OCI-LY7 (cell line): ENCODE results near the gene GAK. TPM values are rescaled to one million over a fixed set of nuclear protein-coding genes. Genes with fewer than 3 reads are reported as not detected.

Experiments used
- BruUV-seq: library from RNA; stranded (reverse); fragments of 400-500 nt; replicated peaks from 2 replicates; lab custom pipeline; 2021; lab: Mats Ljungman, UMichigan
- CTCF ChIA-PET: fragments of 300-600 bp; sonication (Branson Sonifier 250); formaldehyde crosslinking; loops from one replicate; lab custom pipeline; 2022; ENCODE audit warnings: antibody characterized with exemption; ENCODE audit not compliant: unreplicated experiment; lab: Charles Lee
- POLR2A ChIA-PET: fragments of 300-600 bp; sonication (Branson Sonifier 250); formaldehyde crosslinking; loops from one replicate; lab custom pipeline; 2022; ENCODE audit warnings: antibody characterized with exemption; lab: Charles Lee
- DNase-seq: peaks from one replicate; pipeline ENCODE4 v3.0.0-alpha.2; 2015; ENCODE audit warnings: low spot score
- H2AFZ ChIP-seq: fragments of 200-600 bp; sonication (generic), shearing (Covaris generic); 2 replicates; pipeline ENCODE4 v1.6.1; 2014; ENCODE audit warnings: mild to moderate bottlenecking, antibody characterized with exemption, low read length, moderate library complexity
- H3K27ac ChIP-seq: fragments of 200-600 bp; sonication (generic); 2 replicates; pipeline ENCODE4 v1.5.1; 2014; ENCODE audit warnings: mixed run types, low read depth, mild to moderate bottlenecking, moderate library complexity, low read length, inconsistent platforms; ENCODE audit not compliant: poor library complexity, severe bottlenecking
- H3K36me3 ChIP-seq: fragments of 200-600 bp; sonication (generic); 2 replicates; pipeline ENCODE4 v1.6.1; 2014; ENCODE audit warnings: mild to moderate bottlenecking, antibody characterized with exemption, low read length, moderate library complexity, mixed read lengths; ENCODE audit not compliant: insufficient read depth
- H3K4me1 ChIP-seq: fragments of 200-600 bp; sonication (generic); 2 replicates; pipeline ENCODE4 v1.5.1; 2014; ENCODE audit warnings: mild to moderate bottlenecking, low read length; ENCODE audit not compliant: insufficient read depth, poor library complexity, severe bottlenecking
- H3K4me2 ChIP-seq: fragments of 200-600 bp; sonication (generic); 2 replicates; pipeline ENCODE4 v1.6.1; 2014; ENCODE audit warnings: mild to moderate bottlenecking, low read length
- H3K4me3 ChIP-seq: fragments of 200-600 bp; sonication (generic); 2 replicates; pipeline ENCODE4 v1.5.1; 2014; ENCODE audit warnings: mild to moderate bottlenecking, low read depth, low read length; ENCODE audit not compliant: poor library complexity, severe bottlenecking
- H3K79me2 ChIP-seq: fragments of 200-600 bp; sonication (generic); 2 replicates; pipeline ENCODE4 v1.6.1; 2016; ENCODE audit warnings: low read depth, mild to moderate bottlenecking, low read length, moderate library complexity, mixed read lengths; ENCODE audit not compliant: insufficient read depth
- H3K9me2 ChIP-seq: fragments of 200-600 bp; sonication (generic); 2 replicates; pipeline ENCODE4 v1.6.1; 2016; ENCODE audit warnings: mild to moderate bottlenecking, low read length, mixed read lengths; ENCODE audit not compliant: insufficient read depth
- H3K9me3 ChIP-seq: fragments of 200-600 bp; sonication (generic); 2 replicates; pipeline ENCODE4 v1.6.1; 2014; ENCODE audit warnings: mild to moderate bottlenecking, mixed run types, low read length, mixed read lengths
- H4K20me1 ChIP-seq: fragments of 200-600 bp; sonication (generic); 2 replicates; pipeline ENCODE4 v1.6.1; 2014; ENCODE audit warnings: mild to moderate bottlenecking, antibody characterized with exemption, low read length, moderate library complexity, mixed read lengths; ENCODE audit not compliant: insufficient read depth
- EZH2phosphoT487 ChIP-seq: fragments of 200-600 bp; sonication (generic); IDR thresholded peaks from 2 replicates; pipeline ENCODE4 v1.6.1; 2018; ENCODE audit warnings: low read depth, borderline replicate concordance, mild to moderate bottlenecking, mixed run types, antibody characterized with exemption, low read length, moderate library complexity, mixed read lengths
- intact Hi-C: fragments of 100-400 bp; cut with micrococcal nuclease; formaldehyde crosslinking; loops from one replicate; pipeline ENCODE4 v1.10.0; 2022; ENCODE audit not compliant: unreplicated experiment
- total RNA-seq, 2 experiments: library from RNA; depleted of rRNA in 1 of 2; stranded (reverse); fragments of >200 nt in 1 of 2; shearing (Covaris generic) in 1 of 2; gene quantifications; 2 replicates each; pipeline ENCODE4 v1.2.3, GENCODE V29; 2014 to 2022
- TF ChIP-seq, protein P1 (sequence below): fragments of 200-600 bp; sonication (generic); conservative IDR thresholded peaks from 2 replicates; pipeline ENCODE4 v1.5.1; 2014; ENCODE audit warnings: mild to moderate bottlenecking, antibody characterized with exemption, low read length, moderate library complexity, mixed read lengths

GAK gene
- total RNA-seq, 2 experiments from 2014 or later = 86.1 to 107 TPM

GRCh38 chr4:836750-837301 is 95.3 kb downstream of the GAK start:
- no TSS peak for BruUV-seq
- POLR2A ChIA-PET = no interaction called here
- Histone ChIP-seq H3K4me1 (no peaks in the 10 kb centered on the region), H3K4me2 (no peak overlapping the region), H3K4me3 (no peak overlapping the region), H3K79me2 (no peaks in the 10 kb centered on the region), H3K36me3 (peaks cover 3% of the 10 kb centered on the region), H4K20me1 (no peaks in the 10 kb centered on the region), H3K9me2 (no peaks in the 10 kb centered on the region), H3K27ac (no peak overlapping the region), H2AFZ (no peak overlapping the region), H3K9me3 (peaks cover 9% of the 10 kb centered on the region; the same call in 1 of the 2 replicates)
- CTCF ChIA-PET = no interaction called here
- no peak for DNase-seq
- no peak for TF ChIP-seq EZH2phosphoT487
- TF ChIP-seq, protein P1, sequence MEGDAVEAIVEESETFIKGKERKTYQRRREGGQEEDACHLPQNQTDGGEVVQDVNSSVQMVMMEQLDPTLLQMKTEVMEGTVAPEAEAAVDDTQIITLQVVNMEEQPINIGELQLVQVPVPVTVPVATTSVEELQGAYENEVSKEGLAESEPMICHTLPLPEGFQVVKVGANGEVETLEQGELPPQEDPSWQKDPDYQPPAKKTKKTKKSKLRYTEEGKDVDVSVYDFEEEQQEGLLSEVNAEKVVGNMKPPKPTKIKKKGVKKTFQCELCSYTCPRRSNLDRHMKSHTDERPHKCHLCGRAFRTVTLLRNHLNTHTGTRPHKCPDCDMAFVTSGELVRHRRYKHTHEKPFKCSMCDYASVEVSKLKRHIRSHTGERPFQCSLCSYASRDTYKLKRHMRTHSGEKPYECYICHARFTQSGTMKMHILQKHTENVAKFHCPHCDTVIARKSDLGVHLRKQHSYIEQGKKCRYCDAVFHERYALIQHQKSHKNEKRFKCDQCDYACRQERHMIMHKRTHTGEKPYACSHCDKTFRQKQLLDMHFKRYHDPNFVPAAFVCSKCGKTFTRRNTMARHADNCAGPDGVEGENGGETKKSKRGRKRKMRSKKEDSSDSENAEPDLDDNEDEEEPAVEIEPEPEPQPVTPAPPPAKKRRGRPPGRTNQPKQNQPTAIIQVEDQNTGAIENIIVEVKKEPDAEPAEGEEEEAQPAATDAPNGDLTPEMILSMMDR = no peak
- intact Hi-C loops = no loop called here

- H2AFZ ChIP-seq = no peak overlapping the region
- no peak overlapping the region for H3K27ac ChIP-seq
- no TSS peak for BruUV-seq
- H3K4me2 ChIP-seq = no peak overlapping the region
- H3K4me1 ChIP-seq = no peaks in the 10 kb centered on the region
- H3K36me3 ChIP-seq = no peaks in the 10 kb centered on the region
- H4K20me1 ChIP-seq = no peaks in the 10 kb centered on the region
- ChIA-PET CTCF (no interaction called here), POLR2A (no interaction called here)
- TF ChIP-seq, protein P1 = no peak
- TF ChIP-seq EZH2phosphoT487 = no peak
- H3K9me3 ChIP-seq = peaks cover 9% of the 10 kb centered on the region; the same call in 1 of the 2 replicates
- intact Hi-C loops = no loop called here
- H3K79me2 ChIP-seq = no peaks in the 10 kb centered on the region
- no peak for DNase-seq
- no peaks in the 10 kb centered on the region for H3K9me2 ChIP-seq
- H3K4me3 ChIP-seq = no peak overlapping the region
Measured at GRCh38 chr4:836003-836511, 96.1 kb downstream of the GAK start.

DNA sequence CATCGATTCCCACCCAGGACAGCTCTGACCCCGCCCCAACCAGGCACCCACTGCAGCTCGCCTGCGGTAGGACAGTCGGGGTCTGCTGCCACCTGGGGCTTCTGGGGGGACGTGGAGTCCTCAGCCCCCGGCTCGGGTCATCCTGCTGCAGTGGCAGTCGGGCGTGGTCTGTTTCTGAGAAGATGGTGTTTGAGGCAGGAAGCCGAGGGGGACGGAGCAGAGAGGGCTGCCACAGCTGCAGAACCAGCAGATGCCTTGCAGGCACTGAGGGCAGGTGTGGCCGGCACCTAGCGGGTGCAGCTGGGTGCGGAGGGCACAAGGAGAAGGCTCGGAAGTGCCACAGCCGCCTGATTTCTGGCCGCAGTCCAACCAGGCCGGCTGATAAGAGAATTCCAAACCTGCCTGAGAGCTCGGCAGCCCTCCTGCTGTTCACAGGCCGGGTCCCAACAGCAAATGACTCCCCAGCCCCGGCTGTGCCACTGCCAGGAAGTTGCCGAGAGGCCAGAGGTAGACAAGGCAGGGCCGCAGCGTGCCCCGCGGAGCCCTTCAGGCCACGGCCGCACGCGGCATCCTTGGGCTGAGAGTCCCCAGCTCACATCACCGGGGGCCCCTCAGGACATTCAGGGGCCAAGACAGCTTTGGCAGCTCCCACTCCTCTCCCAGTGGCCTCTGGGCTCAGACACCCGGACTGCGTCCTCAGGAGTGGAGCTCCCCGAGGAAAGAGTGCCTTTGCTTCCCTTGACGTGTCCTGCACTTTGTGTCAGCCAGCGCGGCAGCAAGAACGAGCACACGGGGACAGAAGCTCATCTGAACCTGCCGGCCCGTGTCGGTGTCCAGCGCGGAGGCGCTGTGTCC is 96.7 kb downstream of the GAK start:
- no peak for DNase-seq
- Histone ChIP-seq H3K4me2 (no peak overlapping the region), H4K20me1 (no peaks in the 10 kb centered on the region), H2AFZ (no peak overlapping the region), H3K27ac (no peak overlapping the region), H3K79me2 (no peaks in the 10 kb centered on the region), H3K36me3 (no peaks in the 10 kb centered on the region), H3K4me1 (no peaks in the 10 kb centered on the region), H3K9me3 (peaks cover 9% of the 10 kb centered on the region; the same call in 1 of the 2 replicates), H3K9me2 (no peaks in the 10 kb centered on the region), H3K4me3 (no peak overlapping the region)
- POLR2A ChIA-PET = no interaction called here
- no TSS peak for BruUV-seq
- TF ChIP-seq, protein P1 = no peak
- TF ChIP-seq EZH2phosphoT487 = no peak
- CTCF ChIA-PET = no interaction called here
- intact Hi-C loops = no loop called here
